Right lobe of liver (tissue), 4 donors: ENCODE data around the gene ATG9B.

Experiments
- CTCF ChIP-seq, 4 donors: fragments of 200-600 bp in 3 of 4; fragments of 450-650 bp in 1 of 4; IDR thresholded peaks; one replicate each; pipeline versions ENCODE4 v1.5.1 to v1.8.0; 2016 to 2022; ENCODE audit warnings: antibody characterized with exemption in 4 of 4, mild to moderate bottlenecking in 2 of 4
- POLR2A ChIP-seq: fragments of 450-650 bp; IDR thresholded peaks from one replicate; pipeline ENCODE4 v1.6.1; 2017; ENCODE audit warnings: antibody characterized with exemption, mild to moderate bottlenecking
- donor health status: DM: no; HTN: no; CAD: no.
- donor health status: DM: no; HTN: no; CAD: no.
- donor health status: DM: no; HTN: yes; CAD: no.

DNA sequence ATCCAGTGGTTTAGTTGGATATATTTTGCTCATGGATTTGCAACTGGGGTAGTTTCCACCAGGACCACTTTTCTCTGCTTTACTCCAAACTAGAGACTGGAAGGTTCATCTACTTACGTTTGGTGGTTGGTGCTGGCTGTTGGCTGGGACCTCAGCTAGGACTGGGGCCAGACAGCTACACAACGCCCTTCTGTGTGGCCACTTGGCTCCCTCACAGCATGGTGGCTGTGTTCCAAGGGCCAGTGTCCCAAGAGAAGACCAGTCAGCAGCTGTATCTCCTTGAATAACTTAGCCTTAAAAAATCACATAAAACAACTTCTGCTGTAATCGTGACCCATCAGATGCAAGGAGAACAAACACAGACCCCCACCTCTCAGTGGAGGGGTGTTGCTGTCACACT is 41.9 kb downstream of the ATG9B start:
- TF ChIP-seq CTCF (IDR thresholded peaks at IDR 0.05) (no peak), POLR2A (no peak)
